OCI-LY3 (cell line): ENCODE results near the gene RPL13A.

ENCODE experiments used
- CTCF ChIP-seq: fragments of 200-600, 300-600 bp; sonication (generic); IDR thresholded peaks from 2 replicates; pipeline ENCODE4 v1.5.1; 2014; ENCODE audit warnings: antibody characterized with exemption, low read length, low read depth
- EZH2phosphoT487 ChIP-seq: fragments of 200-600 bp; shearing (Covaris generic); IDR thresholded peaks from 2 replicates; pipeline ENCODE4 v1.6.1; 2018; ENCODE audit warnings: antibody characterized with exemption, mixed run types, low read depth

GRCh38 chr19:49468746-49469447 lies 18.5 kb upstream of the RPL13A start:
- TF ChIP-seq CTCF (no peak), EZH2phosphoT487 (no peak)
